Thyroid gland (tissue), 4 donors: ENCODE results near the gene FANCL. TPM values are rescaled to one million over a fixed set of nuclear protein-coding genes. Genes with fewer than 3 reads are reported as not detected.

Source experiments
- DNase-seq, 2 donors: peaks; one replicate each; pipeline ENCODE4 v3.0.0-alpha.2; 2019
- H3K27ac ChIP-seq, 3 donors: fragments of 200-600 bp; sonication (generic); 1 replicate in 2 of 3; 2 replicates in 1 of 3; pipeline ENCODE4 v1.5.1; 2016 to 2019; ENCODE audit warnings: mild to moderate bottlenecking in 1 of 3, moderate library complexity in 1 of 3
- H3K27me3 ChIP-seq: fragments of 200-600 bp; sonication (generic); one replicate; pipeline ENCODE4 v1.5.1; 2019
- H3K36me3 ChIP-seq, 2 donors: fragments of 200-600 bp; sonication (generic); one replicate each; pipeline ENCODE4 v1.5.1; 2016 to 2019
- H3K4me1 ChIP-seq, 2 donors: fragments of 200-600 bp; sonication (generic); one replicate each; pipeline ENCODE4 v1.5.1; 2017 to 2019
- H3K4me3 ChIP-seq, 3 donors: fragments of 200-600 bp; sonication (generic); replicated peaks in 1 of 3; 1 replicate in 2 of 3; 2 replicates in 1 of 3; pipeline ENCODE4 v1.5.1; 2016; ENCODE audit warnings: mild to moderate bottlenecking in 1 of 3
- H3K9me3 ChIP-seq: fragments of 200-600 bp; sonication (generic); one replicate; pipeline ENCODE4 v1.5.1; 2017
- POLR2A ChIP-seq, 2 donors: fragments of 450-650 bp; IDR thresholded peaks; one replicate each; pipeline ENCODE4 v1.6.1; 2017; ENCODE audit warnings: antibody characterized with exemption in 2 of 2, mild to moderate bottlenecking in 2 of 2, moderate library complexity in 1 of 2
- WGBS, 2 donors: methylation state at CpG; one replicate each; pipeline ENCODE4 v1.1.5; 2017; 5-methylcytosine and 5-hydroxymethylcytosine counted together
- intact Hi-C: fragments of 100-400 bp; cut with DNase I; formaldehyde crosslinking; loops from one replicate; pipeline ENCODE4 v1.15.1; 2023
- total RNA-seq, 4 donors: library from RNA; depleted of rRNA; stranded (reverse); fragments of >200 nt; gene quantifications; one replicate each; pipeline ENCODE4 v1.2.3, GENCODE V29; 2016
- TF ChIP-seq, protein P1 (sequence below), 6 experiments: fragments of 200-600 bp in 3 of 6; fragments of 450-650 bp in 3 of 6; sonication (generic) in 3 of 6; IDR thresholded peaks; one replicate each; pipeline ENCODE4 v1.5.1; 2016 to 2019; ENCODE audit warnings: antibody characterized with exemption in 6 of 6, mild to moderate bottlenecking in 2 of 6, inconsistent platforms in 1 of 6, moderate library complexity in 1 of 6

FANCL gene
- total RNA-seq, 4 donors from 2014 or later: 25.0 to 47.7 (median 31.4) TPM

DNA sequence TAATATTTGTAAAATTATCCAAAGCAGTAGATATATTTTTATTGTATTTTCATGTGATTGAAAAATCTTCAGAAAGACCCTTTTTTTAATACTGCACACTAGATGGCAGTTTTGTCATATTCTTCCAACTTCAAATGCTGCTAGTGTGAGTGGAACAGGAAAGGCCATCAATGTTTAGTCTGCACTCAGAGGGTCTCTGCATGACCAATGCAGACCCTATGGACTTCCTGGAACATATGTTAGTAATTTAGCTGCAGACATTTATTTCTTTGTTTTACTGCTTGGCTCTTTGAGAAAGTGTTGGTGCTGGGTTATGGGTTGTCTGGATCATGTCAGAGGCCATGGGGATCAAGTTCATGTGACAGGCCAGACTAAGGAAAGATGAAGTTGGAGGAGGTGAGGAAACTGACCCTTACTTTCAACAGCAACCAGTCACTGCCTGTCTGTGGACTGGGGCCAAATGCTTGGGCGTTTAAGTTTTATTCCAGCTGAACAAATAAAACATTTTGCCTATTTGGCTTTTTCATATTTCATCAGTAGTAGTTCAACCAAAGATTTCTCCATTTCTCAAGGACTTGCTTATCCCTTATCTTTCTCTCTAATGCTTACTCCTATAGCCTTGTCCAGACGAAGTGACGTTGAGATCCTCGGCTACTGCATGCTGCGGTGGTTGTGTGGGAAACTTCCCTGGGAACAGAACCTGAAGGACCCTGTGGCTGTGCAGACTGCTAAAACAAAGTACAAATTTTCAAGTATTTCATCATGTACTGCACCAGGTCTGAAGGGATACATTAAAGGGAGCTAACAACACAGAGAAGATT is 109.7 kb downstream of the FANCL start:
- no peak for TF ChIP-seq POLR2A (IDR thresholded peaks at IDR 0.05)
- TF ChIP-seq, protein P1, sequence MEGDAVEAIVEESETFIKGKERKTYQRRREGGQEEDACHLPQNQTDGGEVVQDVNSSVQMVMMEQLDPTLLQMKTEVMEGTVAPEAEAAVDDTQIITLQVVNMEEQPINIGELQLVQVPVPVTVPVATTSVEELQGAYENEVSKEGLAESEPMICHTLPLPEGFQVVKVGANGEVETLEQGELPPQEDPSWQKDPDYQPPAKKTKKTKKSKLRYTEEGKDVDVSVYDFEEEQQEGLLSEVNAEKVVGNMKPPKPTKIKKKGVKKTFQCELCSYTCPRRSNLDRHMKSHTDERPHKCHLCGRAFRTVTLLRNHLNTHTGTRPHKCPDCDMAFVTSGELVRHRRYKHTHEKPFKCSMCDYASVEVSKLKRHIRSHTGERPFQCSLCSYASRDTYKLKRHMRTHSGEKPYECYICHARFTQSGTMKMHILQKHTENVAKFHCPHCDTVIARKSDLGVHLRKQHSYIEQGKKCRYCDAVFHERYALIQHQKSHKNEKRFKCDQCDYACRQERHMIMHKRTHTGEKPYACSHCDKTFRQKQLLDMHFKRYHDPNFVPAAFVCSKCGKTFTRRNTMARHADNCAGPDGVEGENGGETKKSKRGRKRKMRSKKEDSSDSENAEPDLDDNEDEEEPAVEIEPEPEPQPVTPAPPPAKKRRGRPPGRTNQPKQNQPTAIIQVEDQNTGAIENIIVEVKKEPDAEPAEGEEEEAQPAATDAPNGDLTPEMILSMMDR (IDR thresholded peaks at IDR 0.05): peak in 1 of 6 experiments; percentile 28

DNA sequence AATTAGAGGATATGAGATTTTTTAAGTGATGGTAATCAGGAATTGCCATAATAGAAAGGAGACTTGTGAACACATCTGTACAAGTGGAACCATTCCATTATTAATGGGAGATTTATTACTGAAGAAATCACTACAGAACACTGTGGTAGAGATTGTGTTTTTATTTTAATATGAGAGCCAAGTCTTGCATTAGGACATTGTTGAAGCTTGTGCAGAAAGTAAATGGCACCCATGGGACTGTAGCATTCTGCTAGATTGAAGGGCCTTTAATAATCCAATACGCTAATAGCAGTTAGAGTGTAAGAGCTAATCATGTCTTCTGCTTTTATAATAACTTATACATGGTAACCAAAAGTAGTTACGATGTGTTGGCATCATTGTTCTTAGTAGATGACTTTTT is 110.9 kb downstream of the FANCL start:
- Histone ChIP-seq H3K27ac (no peak overlapping the region), H3K27me3 (no peaks in the 10 kb centered on the region), H3K4me3 (no peak overlapping the region), H3K9me3 (no peaks in the 10 kb centered on the region), H3K36me3 (no peaks in the 10 kb centered on the region), H3K4me1 (no peaks in the 10 kb centered on the region)
- TF ChIP-seq POLR2A (IDR thresholded peaks at IDR 0.05): no peak
- TF ChIP-seq, protein P1 (IDR thresholded peaks at IDR 0.05): no peak
- intact Hi-C loops: no loop called here
- 81 to 87% methylated on average over 2 of the region's 2 CpGs for WGBS, 2 donors
- no peak for DNase-seq

More for the DNA sequence above, 109.7 kb downstream of the FANCL start:
- no peak overlapping the region for H3K4me3 ChIP-seq
- 72 to 76% methylated on average over 5 of the region's 5 CpGs for WGBS, 2 donors
- no peaks in the 10 kb centered on the region for H3K9me3 ChIP-seq
- no peaks in the 10 kb centered on the region for H3K27me3 ChIP-seq
- no peaks in the 10 kb centered on the region for H3K4me1 ChIP-seq
- H3K27ac ChIP-seq: no peak overlapping the region
- no peak for DNase-seq
- intact Hi-C loops: no loop called here
- H3K36me3 ChIP-seq: no peaks in the 10 kb centered on the region

DNA sequence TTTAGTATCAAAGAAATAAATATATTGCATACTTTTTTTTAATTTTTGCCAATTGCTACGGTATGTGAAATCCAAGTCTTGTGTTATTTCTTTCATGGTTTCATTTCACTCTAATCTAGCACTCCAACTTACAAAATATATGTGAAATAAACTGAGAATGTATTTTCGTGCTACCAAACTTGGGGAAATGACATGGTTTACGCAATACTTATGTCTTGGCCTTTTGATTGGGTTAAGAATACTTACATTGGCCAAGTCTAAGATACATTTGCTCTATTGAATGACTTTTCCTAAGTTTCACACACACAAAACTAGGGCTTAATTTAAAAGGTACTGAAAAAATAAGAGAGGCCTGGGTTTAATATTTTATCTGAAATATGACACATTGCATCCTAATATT is 114.0 kb downstream of the FANCL start:
- no peak for DNase-seq
- intact Hi-C loops: no loop called here
- H3K27me3 ChIP-seq: no peaks in the 10 kb centered on the region
- WGBS, 2 donors: 94 to 97% methylated on average over 3 of the region's 3 CpGs
- H3K9me3 ChIP-seq: no peaks in the 10 kb centered on the region
- no peaks in the 10 kb centered on the region for H3K4me1 ChIP-seq
- TF ChIP-seq POLR2A (IDR thresholded peaks at IDR 0.05): no peak
- TF ChIP-seq, protein P1 (IDR thresholded peaks at IDR 0.05): no peak
- no peak overlapping the region for H3K27ac ChIP-seq
- H3K4me3 ChIP-seq: no peak overlapping the region
- H3K36me3 ChIP-seq: no peaks in the 10 kb centered on the region

DNA sequence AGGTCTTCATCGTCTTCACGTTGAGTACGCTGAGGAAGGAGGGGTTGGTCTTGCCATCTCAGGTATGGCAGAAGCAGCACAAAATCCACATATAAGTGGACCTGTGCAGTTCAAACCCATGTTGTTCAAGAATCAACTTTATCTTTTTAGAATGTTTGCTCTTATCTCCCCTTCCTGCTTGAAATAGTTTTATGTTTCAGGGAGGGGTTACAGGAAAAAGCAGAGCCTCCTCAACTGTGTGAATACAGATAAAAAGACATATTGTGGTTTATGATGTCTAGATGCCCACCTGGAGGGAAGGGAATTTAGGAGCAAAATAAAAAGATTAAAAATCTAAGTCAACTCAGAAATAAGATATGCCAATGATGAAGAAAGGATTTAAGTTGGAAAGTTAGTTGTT is 118.6 kb downstream of the FANCL start:
- no peak for TF ChIP-seq POLR2A (IDR thresholded peaks at IDR 0.05)
- TF ChIP-seq, protein P1 (IDR thresholded peaks at IDR 0.05): no peak
- Histone ChIP-seq H3K4me1 (no peaks in the 10 kb centered on the region), H3K27ac (no peak overlapping the region), H3K9me3 (no peaks in the 10 kb centered on the region), H3K4me3 (no peak overlapping the region), H3K27me3 (no peaks in the 10 kb centered on the region), H3K36me3 (no peaks in the 10 kb centered on the region)
- no peak for DNase-seq
- WGBS, 2 donors: 95 to 96% methylated on average over 3 of the region's 3 CpGs
- intact Hi-C loops: no loop called here

DNA sequence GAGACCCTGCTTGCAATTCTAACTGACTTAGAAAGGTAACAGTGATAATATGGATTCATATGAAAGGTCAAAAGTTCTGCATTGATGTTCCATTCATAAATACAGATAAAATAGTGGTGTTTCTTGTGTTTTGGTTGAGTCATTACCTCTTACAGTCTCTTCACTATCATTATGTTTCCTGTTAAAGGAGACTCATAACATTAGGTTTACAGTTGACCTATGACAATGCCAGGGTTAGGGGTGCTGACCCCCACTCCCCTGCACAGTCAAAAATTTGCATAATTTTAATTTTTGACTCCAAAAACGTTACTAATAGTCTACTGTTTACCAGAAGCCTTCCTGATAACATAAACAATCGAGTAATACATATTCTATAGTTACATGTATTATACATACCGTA is 119.1 kb downstream of the FANCL start:
- Histone ChIP-seq H3K4me1 (no peaks in the 10 kb centered on the region), H3K9me3 (no peaks in the 10 kb centered on the region), H3K36me3 (no peaks in the 10 kb centered on the region), H3K27me3 (no peaks in the 10 kb centered on the region), H3K27ac (no peak overlapping the region), H3K4me3 (no peak overlapping the region)
- intact Hi-C loops: no loop called here
- no peak for DNase-seq
- WGBS, 2 donors: 88 to 92% methylated on average over 3 of the region's 3 CpGs
- TF ChIP-seq POLR2A (IDR thresholded peaks at IDR 0.05): no peak
- TF ChIP-seq, protein P1 (IDR thresholded peaks at IDR 0.05): no peak
